ENCODE results near the gene FNIP2.
"Not testable (repeated sequence)": the region's sequence is repeated elsewhere in the genome, so short reads cannot be mapped to it uniquely, and the experiment has no call there.

The FNIP2 gene

GRCh38 chr4:158789853-158790252, 21.0 kb downstream of the FNIP2 start:
- DNase-seq (ENCODE audit: low read depth in 3 of 3) = no peak

DNA sequence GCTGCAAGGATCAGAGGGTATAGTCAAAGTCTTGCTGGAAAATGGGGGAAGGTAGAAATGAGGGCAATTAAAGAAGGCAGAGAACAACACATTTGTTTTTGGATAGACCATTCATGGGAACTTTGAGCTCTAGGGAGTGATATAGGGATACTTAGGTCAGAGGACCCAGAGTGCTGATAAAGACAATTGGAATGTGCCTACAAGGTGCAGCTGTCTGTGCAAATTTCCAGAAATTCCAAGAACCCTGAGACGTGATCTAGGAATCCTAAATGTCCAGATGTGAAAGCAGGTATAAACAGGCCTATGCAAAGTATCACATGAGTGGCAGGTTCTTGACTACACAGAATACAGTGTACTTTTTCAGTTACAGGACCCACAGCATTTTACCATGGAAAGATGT, 24.2 kb downstream of the FNIP2 start:
- no peak for DNase-seq (ENCODE audit: low read depth in 3 of 3)

- not testable (repeated sequence) for DNase-seq (ENCODE audit: low read depth in 3 of 3)
Measured at GRCh38 chr4:158793430-158793829, 24.6 kb downstream of the FNIP2 start.

- no peak for DNase-seq (ENCODE audit: low read depth in 3 of 3)
Measured at GRCh38 chr4:158796370-158797140, 27.7 kb downstream of the FNIP2 start.

GRCh38 chr4:158798062-158798461, 29.2 kb downstream of the FNIP2 start:
- no peak for DNase-seq (ENCODE audit: low read depth in 3 of 3)

GRCh38 chr4:158799013-158799770, 30.4 kb downstream of the FNIP2 start:
- DNase-seq (ENCODE audit: low read depth in 3 of 3) = no peak

GRCh38 chr4:158799856-158800255, 31.0 kb downstream of the FNIP2 start:
- DNase-seq (ENCODE audit: low read depth in 3 of 3) = no peak

DNA sequence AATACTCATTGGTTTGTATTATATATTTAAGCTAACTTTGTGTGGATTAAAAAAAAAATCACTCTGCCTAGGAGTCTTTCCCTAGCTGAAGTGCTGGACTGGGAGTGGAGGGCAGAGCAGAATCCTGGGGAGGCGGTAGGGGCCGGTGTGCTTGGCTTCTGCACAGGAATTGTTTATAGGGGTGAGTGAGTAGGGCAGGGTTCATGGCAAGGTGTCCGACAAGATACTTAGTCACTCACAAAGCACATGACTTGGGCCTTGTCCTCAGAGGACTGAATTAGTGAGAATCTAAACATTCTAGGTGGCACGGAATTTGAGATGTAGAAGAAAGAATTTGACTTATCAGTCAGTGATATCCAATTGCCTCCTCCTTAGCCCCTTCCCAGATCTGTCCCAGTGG, 32.2 kb downstream of the FNIP2 start:
- DNase-seq (ENCODE audit: low read depth in 3 of 3) = no peak

GRCh38 chr4:158801677-158802076, 32.9 kb downstream of the FNIP2 start:
- no peak for DNase-seq (ENCODE audit: low read depth in 3 of 3)

DNA sequence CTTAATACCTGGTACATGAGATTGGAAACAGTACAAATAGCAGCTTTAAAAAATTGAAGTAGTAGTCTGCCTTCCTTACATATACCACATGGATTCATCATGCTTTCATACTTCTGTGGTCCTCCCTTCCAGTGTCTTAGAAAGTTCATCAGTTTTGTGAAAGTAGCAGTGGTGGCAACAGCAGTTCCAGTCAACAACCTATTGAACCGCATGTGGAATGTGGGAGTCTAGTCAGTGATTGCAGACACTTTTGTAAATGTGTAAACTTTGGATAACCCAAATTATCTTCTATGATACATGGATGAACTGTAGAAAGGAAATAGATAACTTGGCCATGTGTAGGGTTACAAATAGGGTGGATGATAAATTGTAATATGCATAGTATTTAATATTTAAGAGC, 34.1 kb downstream of the FNIP2 start:
- DNase-seq (ENCODE audit: low read depth in 3 of 3) = no peak

- no peak for DNase-seq (ENCODE audit: low read depth in 3 of 3)
Measured at GRCh38 chr4:158805635-158806471, 37.0 kb downstream of the FNIP2 start.

- DNase-seq (ENCODE audit: low read depth in 3 of 3) = no peak
Measured at GRCh38 chr4:158807691-158808090, 38.9 kb downstream of the FNIP2 start.

- no peak for DNase-seq (ENCODE audit: low read depth in 3 of 3)
Measured at GRCh38 chr4:158808399-158808798, 39.6 kb downstream of the FNIP2 start.

- DNase-seq (ENCODE audit: low read depth in 3 of 3) = not testable (repeated sequence)
Measured at GRCh38 chr4:158809208-158809607, 40.4 kb downstream of the FNIP2 start.

GRCh38 chr4:158809611-158810486, 41.0 kb downstream of the FNIP2 start:
- DNase-seq (ENCODE audit: low read depth in 3 of 3) = no peak

GRCh38 chr4:158810487-158811215, 41.8 kb downstream of the FNIP2 start:
- no peak for DNase-seq (ENCODE audit: low read depth in 3 of 3)

DNA sequence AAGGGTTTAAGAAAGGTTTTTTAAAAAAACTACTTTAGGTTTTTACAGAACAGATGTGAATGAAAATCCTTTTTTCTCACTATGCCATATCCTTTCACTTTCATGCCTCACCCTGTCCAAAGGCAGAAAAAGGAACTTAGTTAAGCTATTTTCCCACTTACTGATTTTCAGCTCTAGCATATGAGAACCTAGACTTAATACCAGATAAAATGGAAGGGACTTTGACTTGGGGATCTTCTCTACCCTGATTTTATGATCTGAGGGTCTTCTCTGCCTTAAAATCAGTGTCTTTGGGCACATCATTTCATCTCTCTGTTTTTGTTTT, 42.4 kb downstream of the FNIP2 start:
- DNase-seq (ENCODE audit: low read depth in 3 of 3) = no peak

DNA sequence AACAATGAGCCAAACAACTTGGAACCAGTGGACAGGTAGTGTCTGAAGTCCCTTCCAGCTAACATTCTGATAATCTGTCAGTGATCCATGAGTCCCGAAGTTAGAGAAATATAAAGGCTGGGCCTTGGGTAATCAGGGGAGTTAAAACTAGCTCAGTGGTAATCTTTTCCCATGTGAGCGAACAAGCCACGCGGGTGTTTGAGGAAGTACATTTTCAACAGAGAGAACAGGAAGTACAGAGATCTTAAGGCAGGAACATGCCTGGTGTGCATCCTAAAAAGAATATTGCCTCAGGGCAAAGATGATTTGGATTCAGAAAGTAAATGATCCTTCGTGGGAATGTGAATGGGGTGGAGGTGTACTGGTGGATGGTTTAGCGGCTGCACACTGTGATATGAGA, 42.9 kb downstream of the FNIP2 start:
- no peak for DNase-seq (ENCODE audit: low read depth in 3 of 3)

- DNase-seq (ENCODE audit: low read depth in 3 of 3) = no peak
Measured at GRCh38 chr4:158812133-158812532, 43.3 kb downstream of the FNIP2 start.

DNA sequence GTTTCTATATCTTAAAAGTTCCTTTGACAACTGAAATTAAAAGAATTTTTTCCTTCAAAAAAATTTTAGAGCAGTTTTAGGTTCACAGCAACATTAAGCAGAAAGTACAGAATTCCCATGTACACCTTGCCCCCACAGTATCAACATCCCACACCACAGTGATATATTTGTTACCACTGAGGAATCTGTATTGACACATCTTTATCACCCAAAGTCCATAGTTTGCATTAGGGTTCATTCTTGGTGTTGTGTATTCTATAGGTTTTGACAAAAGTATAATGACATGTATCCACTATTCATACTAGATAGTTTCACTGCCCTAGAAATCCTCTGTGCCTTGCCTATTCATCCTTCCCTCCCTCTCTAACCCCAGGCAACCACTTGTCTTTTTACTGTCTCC, 43.7 kb downstream of the FNIP2 start:
- no peak for DNase-seq (ENCODE audit: low read depth in 3 of 3)

- no peak for DNase-seq (ENCODE audit: low read depth in 3 of 3)
Measured at GRCh38 chr4:158813113-158813512, 44.3 kb downstream of the FNIP2 start.
